ENCODE measurements around the gene ARSJ.
A peak's percentile ranks its signal among the peaks of the same experiment; 100 is the strongest.
"Not testable (repeated sequence)": the region's sequence is repeated elsewhere in the genome, so short reads cannot be mapped to it uniquely, and the experiment has no call there.

The ARSJ gene

GRCh38 chr4:113979148-113979904 is at the start of gene ARSJ:
Gene ARSJ, minus strand, starts transcription at chr4:113979647. Its CDS starts 813 bp downstream, at chr4:113978834.
- DNase-seq = peak; percentile 15

- no peak for DNase-seq
These were observed 48.6 kb upstream of the ARSJ start for GRCh38 chr4:114028071-114028470.

GRCh38 chr4:114027596-114027995 is 48.1 kb upstream of the ARSJ start:
- DNase-seq = no peak

- no peak for DNase-seq
These were observed 47.0 kb upstream of the ARSJ start for GRCh38 chr4:114026447-114026846.

- no peak for DNase-seq
These were observed 45.8 kb upstream of the ARSJ start for GRCh38 chr4:114025176-114025777.

- DNase-seq = no peak
These were observed 42.0 kb upstream of the ARSJ start for GRCh38 chr4:114021451-114021850.

- DNase-seq = no peak
These were observed 40.5 kb upstream of the ARSJ start for GRCh38 chr4:114019969-114020358.

- no peak for DNase-seq
These were observed 40.0 kb upstream of the ARSJ start for GRCh38 chr4:114019276-114019968.

GRCh38 chr4:114017120-114017917 is 37.9 kb upstream of the ARSJ start:
- DNase-seq = no peak

GRCh38 chr4:114015444-114015899 is 36.0 kb upstream of the ARSJ start:
- no peak for DNase-seq

- DNase-seq = not testable (repeated sequence)
These were observed 33.8 kb upstream of the ARSJ start for GRCh38 chr4:114013201-114013600.

- no peak for DNase-seq
These were observed 33.3 kb upstream of the ARSJ start for GRCh38 chr4:114012749-114013148.

- DNase-seq = no peak
These were observed 26.4 kb upstream of the ARSJ start for GRCh38 chr4:114005569-114006442.

- DNase-seq = peak; percentile 8
These were observed 25.2 kb upstream of the ARSJ start for GRCh38 chr4:114004483-114005226.

GRCh38 chr4:113998531-113998930 is 19.1 kb upstream of the ARSJ start:
- no peak for DNase-seq

GRCh38 chr4:113998079-113998478 is 18.6 kb upstream of the ARSJ start:
- no peak for DNase-seq

- no peak for DNase-seq
These were observed 17.8 kb upstream of the ARSJ start for GRCh38 chr4:113997206-113997605.

- no peak for DNase-seq
These were observed 17.2 kb upstream of the ARSJ start for GRCh38 chr4:113996599-113997177.

GRCh38 chr4:113993887-113994286 is 14.4 kb upstream of the ARSJ start:
- no peak for DNase-seq

GRCh38 chr4:113990886-113991285 is 11.4 kb upstream of the ARSJ start:
- DNase-seq = no peak

GRCh38 chr4:113987382-113987941 is 8.0 kb upstream of the ARSJ start:
- no peak for DNase-seq

All from activated CD4-positive, alpha-beta T cell treated with anti-CD3 and anti-CD28 coated beads, Interleukin-2, Interleukin-6, amounts not matched to agents 100 ng/mL and 50 ng/mL, durations not matched to agents 16 hours and 8 hours (primary cell).